SK-N-SH treated with all-trans-retinoic acid at 6 μM for 48 hours (cell line): ENCODE results near the gene SEC16A.

Source experiments
- ATAC-seq: fragments of 200-7000 bp; cut with Tn5 transposase; 3 replicates; pipeline ENCODE4 v1.9.1; 2020; ENCODE audit warnings: mild to moderate bottlenecking, moderate library complexity
- ARNTL ChIP-seq: fragments of 450-650 bp; formaldehyde crosslinking; IDR thresholded peaks from 2 replicates; pipeline ENCODE4 v1.5.0; 2020; ENCODE audit warnings: low read depth, mild to moderate bottlenecking, moderate library complexity, borderline replicate concordance
- BACH2 ChIP-seq: fragments of 250-450 bp; sonication (Bioruptor Pico); IDR thresholded peaks from 2 replicates; pipeline ENCODE4 v1.9.0; 2021; ENCODE audit warnings: mild to moderate bottlenecking, borderline replicate concordance
- CSDC2 ChIP-seq: fragments of 250-450 bp; sonication (Bioruptor Pico); IDR thresholded peaks from 2 replicates; pipeline ENCODE4 v1.5.0; 2020; ENCODE audit warnings: mild to moderate bottlenecking, moderate library complexity
- ESRRG ChIP-seq: fragments of 250-450 bp; sonication (Bioruptor Pico); IDR thresholded peaks from 2 replicates; pipeline ENCODE4 v1.6.1; 2021; ENCODE audit warnings: mild to moderate bottlenecking
- GLIS3 ChIP-seq: fragments of 250-450 bp; sonication (Bioruptor Pico); IDR thresholded peaks from 2 replicates; pipeline ENCODE4 v1.5.0; 2020; ENCODE audit warnings: mild to moderate bottlenecking, moderate library complexity
- OSR1 ChIP-seq: fragments of 250-450 bp; sonication (Bioruptor Pico); IDR thresholded peaks from 2 replicates; pipeline ENCODE4 v1.8.0; 2022; ENCODE audit warnings: moderate library complexity, mild to moderate bottlenecking, inconsistent platforms
- PPARA ChIP-seq: fragments of 250-450 bp; sonication (Bioruptor Pico); IDR thresholded peaks from 2 replicates; pipeline ENCODE4 v1.5.0; 2020; ENCODE audit warnings: mild to moderate bottlenecking, borderline replicate concordance
- RARB ChIP-seq: fragments of 250-450 bp; sonication (Bioruptor Pico); IDR thresholded peaks from 2 replicates; pipeline ENCODE4 v1.8.0; 2021; ENCODE audit warnings: mild to moderate bottlenecking, moderate library complexity
- SNAI2 ChIP-seq: fragments of 250-450 bp; sonication (Bioruptor Pico); IDR thresholded peaks from 2 replicates; pipeline ENCODE4 v1.5.0; 2020; ENCODE audit warnings: mild to moderate bottlenecking, moderate library complexity
- TCF4 ChIP-seq: fragments of 250-450 bp; sonication (Bioruptor Pico); IDR thresholded peaks from 2 replicates; pipeline ENCODE4 v1.8.0; 2021; ENCODE audit warnings: mild to moderate bottlenecking, moderate library complexity, borderline replicate concordance
- TOX ChIP-seq: fragments of 250-450 bp; sonication (Bioruptor Pico); IDR thresholded peaks from 2 replicates; pipeline ENCODE4 v1.8.0; 2021; ENCODE audit warnings: mild to moderate bottlenecking, moderate library complexity, borderline replicate concordance
- ZC3H10 ChIP-seq: fragments of 250-450 bp; sonication (Bioruptor Pico); IDR thresholded peaks from 2 replicates; pipeline ENCODE4 v1.5.1; 2021; ENCODE audit warnings: mild to moderate bottlenecking, moderate library complexity
- ZFP3 ChIP-seq: fragments of 250-450 bp; sonication (Bioruptor Pico); IDR thresholded peaks from 2 replicates; pipeline ENCODE4 v1.5.0; 2020; ENCODE audit warnings: mild to moderate bottlenecking, moderate library complexity
- ZFP30 ChIP-seq: fragments of 450-650 bp; formaldehyde crosslinking; IDR thresholded peaks from 2 replicates; pipeline ENCODE4 v1.5.0; 2022; ENCODE audit warnings: mild to moderate bottlenecking, moderate library complexity
- ZNF70 ChIP-seq: fragments of 450-650 bp; formaldehyde crosslinking; IDR thresholded peaks from 2 replicates; pipeline ENCODE4 v1.5.0; 2020; ENCODE audit warnings: mild to moderate bottlenecking, moderate library complexity
- ZNF8 ChIP-seq: fragments of 450-650 bp; formaldehyde crosslinking; IDR thresholded peaks from 2 replicates; pipeline ENCODE4 v1.5.0; 2020; ENCODE audit warnings: mild to moderate bottlenecking, moderate library complexity
- TF ChIP-seq, protein P1 (sequence below): fragments of 250-450 bp; sonication (Bioruptor Pico); IDR thresholded peaks from 2 replicates; pipeline ENCODE4 v1.8.0; 2020; ENCODE audit warnings: mild to moderate bottlenecking, moderate library complexity, borderline replicate concordance
- TF ChIP-seq, protein P2 (sequence below): fragments of 250-450 bp; sonication (Bioruptor Pico); IDR thresholded peaks from 2 replicates; pipeline ENCODE4 v1.5.1; 2020; ENCODE audit warnings: low read depth, mild to moderate bottlenecking, moderate library complexity
- TF ChIP-seq, protein P3 (sequence below): fragments of 250-450 bp; sonication (Bioruptor Pico); IDR thresholded peaks from 2 replicates; pipeline ENCODE4 v1.8.0; 2021; ENCODE audit warnings: low read depth, mild to moderate bottlenecking, moderate library complexity, borderline replicate concordance
- TF ChIP-seq, protein P4 (sequence below): fragments of 250-450 bp; sonication (Bioruptor Pico); IDR thresholded peaks from 2 replicates; pipeline ENCODE4 v1.5.1; 2021; ENCODE audit warnings: mild to moderate bottlenecking, moderate library complexity
- TF ChIP-seq, protein P5 (sequence below): fragments of 250-450 bp; sonication (Bioruptor Pico); IDR thresholded peaks from 2 replicates; pipeline ENCODE4 v1.5.0; 2020; ENCODE audit warnings: mild to moderate bottlenecking, moderate library complexity

The SEC16A gene

DNA sequence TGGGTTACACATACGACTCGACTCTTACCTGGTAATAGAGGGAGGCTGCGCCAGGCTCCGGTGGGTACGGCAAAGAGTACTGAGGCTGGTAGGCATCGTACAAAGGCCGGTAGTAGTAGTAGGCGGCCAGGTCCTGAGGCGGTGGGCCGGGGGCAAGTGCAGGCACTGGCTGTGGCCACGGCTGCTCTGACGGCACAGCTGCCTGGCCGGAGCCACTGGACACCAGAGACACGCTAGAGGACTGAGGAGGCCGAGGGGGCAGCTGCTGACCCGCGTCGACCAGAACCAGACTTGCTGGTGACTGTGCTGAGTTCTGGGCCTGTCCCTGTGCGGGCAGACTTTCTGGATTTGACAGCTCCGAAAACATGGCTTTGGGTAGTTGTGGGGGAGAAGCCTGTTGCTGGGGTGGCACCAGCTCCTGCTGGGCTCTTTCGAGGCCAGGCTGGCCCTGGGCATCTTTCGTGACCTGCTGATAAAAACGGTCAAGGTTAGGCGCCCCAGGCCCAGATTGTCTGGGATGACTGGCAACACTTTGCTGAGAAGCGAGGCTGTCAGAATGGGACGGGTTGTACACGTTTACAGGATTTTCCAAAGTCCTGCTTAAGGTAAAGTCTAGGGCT is 8.7 kb downstream of the SEC16A start:
- TF ChIP-seq, protein P1, sequence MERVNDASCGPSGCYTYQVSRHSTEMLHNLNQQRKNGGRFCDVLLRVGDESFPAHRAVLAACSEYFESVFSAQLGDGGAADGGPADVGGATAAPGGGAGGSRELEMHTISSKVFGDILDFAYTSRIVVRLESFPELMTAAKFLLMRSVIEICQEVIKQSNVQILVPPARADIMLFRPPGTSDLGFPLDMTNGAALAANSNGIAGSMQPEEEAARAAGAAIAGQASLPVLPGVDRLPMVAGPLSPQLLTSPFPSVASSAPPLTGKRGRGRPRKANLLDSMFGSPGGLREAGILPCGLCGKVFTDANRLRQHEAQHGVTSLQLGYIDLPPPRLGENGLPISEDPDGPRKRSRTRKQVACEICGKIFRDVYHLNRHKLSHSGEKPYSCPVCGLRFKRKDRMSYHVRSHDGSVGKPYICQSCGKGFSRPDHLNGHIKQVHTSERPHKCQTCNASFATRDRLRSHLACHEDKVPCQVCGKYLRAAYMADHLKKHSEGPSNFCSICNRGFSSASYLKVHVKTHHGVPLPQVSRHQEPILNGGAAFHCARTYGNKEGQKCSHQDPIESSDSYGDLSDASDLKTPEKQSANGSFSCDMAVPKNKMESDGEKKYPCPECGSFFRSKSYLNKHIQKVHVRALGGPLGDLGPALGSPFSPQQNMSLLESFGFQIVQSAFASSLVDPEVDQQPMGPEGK (CRISPR knock-in tag) = no peak
- no peak for TF ChIP-seq ZC3H10 (CRISPR knock-in tag)
- no peak for TF ChIP-seq SNAI2
- TF ChIP-seq ARNTL (CRISPR knock-in tag) = no peak
- TF ChIP-seq OSR1 (CRISPR knock-in tag) = no peak
- TF ChIP-seq TCF4 (CRISPR knock-in tag) = no peak
- TF ChIP-seq, protein P2, sequence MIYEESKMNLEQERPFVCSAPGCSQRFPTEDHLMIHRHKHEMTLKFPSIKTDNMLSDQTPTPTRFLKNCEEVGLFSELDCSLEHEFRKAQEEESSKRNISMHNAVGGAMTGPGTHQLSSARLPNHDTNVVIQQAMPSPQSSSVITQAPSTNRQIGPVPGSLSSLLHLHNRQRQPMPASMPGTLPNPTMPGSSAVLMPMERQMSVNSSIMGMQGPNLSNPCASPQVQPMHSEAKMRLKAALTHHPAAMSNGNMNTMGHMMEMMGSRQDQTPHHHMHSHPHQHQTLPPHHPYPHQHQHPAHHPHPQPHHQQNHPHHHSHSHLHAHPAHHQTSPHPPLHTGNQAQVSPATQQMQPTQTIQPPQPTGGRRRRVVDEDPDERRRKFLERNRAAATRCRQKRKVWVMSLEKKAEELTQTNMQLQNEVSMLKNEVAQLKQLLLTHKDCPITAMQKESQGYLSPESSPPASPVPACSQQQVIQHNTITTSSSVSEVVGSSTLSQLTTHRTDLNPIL (CRISPR knock-in tag) = no peak
- TF ChIP-seq, protein P3, sequence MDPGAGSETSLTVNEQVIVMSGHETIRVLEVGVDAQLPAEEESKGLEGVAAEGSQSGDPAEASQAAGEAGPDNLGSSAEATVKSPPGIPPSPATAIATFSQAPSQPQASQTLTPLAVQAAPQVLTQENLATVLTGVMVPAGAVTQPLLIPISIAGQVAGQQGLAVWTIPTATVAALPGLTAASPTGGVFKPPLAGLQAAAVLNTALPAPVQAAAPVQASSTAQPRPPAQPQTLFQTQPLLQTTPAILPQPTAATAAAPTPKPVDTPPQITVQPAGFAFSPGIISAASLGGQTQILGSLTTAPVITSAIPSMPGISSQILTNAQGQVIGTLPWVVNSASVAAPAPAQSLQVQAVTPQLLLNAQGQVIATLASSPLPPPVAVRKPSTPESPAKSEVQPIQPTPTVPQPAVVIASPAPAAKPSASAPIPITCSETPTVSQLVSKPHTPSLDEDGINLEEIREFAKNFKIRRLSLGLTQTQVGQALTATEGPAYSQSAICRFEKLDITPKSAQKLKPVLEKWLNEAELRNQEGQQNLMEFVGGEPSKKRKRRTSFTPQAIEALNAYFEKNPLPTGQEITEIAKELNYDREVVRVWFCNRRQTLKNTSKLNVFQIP (CRISPR knock-in tag) = no peak
- TF ChIP-seq TOX (CRISPR knock-in tag) = no peak
- TF ChIP-seq GLIS3 (CRISPR knock-in tag) = no peak
- no peak for TF ChIP-seq PPARA (CRISPR knock-in tag)
- TF ChIP-seq BACH2 (CRISPR knock-in tag) = no peak
- TF ChIP-seq ZNF8 (CRISPR knock-in tag) = no peak
- TF ChIP-seq, protein P4, sequence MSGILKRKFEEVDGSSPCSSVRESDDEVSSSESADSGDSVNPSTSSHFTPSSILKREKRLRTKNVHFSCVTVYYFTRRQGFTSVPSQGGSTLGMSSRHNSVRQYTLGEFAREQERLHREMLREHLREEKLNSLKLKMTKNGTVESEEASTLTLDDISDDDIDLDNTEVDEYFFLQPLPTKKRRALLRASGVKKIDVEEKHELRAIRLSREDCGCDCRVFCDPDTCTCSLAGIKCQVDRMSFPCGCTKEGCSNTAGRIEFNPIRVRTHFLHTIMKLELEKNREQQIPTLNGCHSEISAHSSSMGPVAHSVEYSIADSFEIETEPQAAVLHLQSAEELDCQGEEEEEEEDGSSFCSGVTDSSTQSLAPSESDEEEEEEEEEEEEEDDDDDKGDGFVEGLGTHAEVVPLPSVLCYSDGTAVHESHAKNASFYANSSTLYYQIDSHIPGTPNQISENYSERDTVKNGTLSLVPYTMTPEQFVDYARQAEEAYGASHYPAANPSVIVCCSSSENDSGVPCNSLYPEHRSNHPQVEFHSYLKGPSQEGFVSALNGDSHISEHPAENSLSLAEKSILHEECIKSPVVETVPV (CRISPR knock-in tag) = no peak
- TF ChIP-seq, protein P5, sequence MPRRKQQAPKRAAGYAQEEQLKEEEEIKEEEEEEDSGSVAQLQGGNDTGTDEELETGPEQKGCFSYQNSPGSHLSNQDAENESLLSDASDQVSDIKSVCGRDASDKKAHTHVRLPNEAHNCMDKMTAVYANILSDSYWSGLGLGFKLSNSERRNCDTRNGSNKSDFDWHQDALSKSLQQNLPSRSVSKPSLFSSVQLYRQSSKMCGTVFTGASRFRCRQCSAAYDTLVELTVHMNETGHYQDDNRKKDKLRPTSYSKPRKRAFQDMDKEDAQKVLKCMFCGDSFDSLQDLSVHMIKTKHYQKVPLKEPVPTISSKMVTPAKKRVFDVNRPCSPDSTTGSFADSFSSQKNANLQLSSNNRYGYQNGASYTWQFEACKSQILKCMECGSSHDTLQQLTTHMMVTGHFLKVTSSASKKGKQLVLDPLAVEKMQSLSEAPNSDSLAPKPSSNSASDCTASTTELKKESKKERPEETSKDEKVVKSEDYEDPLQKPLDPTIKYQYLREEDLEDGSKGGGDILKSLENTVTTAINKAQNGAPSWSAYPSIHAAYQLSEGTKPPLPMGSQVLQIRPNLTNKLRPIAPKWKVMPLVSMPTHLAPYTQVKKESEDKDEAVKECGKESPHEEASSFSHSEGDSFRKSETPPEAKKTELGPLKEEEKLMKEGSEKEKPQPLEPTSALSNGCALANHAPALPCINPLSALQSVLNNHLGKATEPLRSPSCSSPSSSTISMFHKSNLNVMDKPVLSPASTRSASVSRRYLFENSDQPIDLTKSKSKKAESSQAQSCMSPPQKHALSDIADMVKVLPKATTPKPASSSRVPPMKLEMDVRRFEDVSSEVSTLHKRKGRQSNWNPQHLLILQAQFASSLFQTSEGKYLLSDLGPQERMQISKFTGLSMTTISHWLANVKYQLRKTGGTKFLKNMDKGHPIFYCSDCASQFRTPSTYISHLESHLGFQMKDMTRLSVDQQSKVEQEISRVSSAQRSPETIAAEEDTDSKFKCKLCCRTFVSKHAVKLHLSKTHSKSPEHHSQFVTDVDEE = no peak
- ATAC-seq = no peak

DNA sequence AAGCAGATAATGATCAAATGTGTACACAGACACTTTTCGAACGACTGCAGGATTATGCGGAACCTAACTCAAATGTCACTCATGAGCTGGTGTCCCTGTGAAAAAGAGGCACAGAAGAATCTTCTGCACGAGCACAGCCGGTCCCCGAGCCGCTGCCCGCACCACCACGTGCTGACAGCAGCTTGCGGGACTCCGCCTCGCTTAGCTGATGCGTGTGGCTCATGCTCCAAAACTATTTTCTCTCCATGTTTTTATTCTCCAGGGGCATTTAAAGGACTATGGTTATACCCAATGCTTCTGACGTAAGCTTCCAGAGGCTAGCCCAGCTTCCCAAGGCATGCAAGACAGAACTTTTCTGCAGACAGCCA is 9.5 kb downstream of the SEC16A start:
- ATAC-seq = no peak
- no peak for TF ChIP-seq ZFP3 (CRISPR knock-in tag)
- no peak for TF ChIP-seq OSR1 (CRISPR knock-in tag)
- TF ChIP-seq, protein P4 (CRISPR knock-in tag) = no peak
- no peak for TF ChIP-seq RARB (CRISPR knock-in tag)
- TF ChIP-seq ZC3H10 (CRISPR knock-in tag) = no peak
- TF ChIP-seq GLIS3 (CRISPR knock-in tag) = no peak
- TF ChIP-seq SNAI2 = no peak
- TF ChIP-seq ZFP30 (CRISPR knock-in tag) = no peak
- no peak for TF ChIP-seq ZNF8 (CRISPR knock-in tag)
- TF ChIP-seq CSDC2 (CRISPR knock-in tag) = no peak
- TF ChIP-seq ZNF70 (CRISPR knock-in tag) = no peak
- TF ChIP-seq ESRRG (CRISPR knock-in tag) = no peak
- TF ChIP-seq, protein P3 (CRISPR knock-in tag) = no peak
